Left lung (tissue), 10 donors: Measurements from ENCODE around the gene EVA1A. TPM values are rescaled to one million over a fixed set of nuclear protein-coding genes. Genes with fewer than 3 reads are reported as not detected.
A peak's percentile ranks its signal among the peaks of the same experiment; 100 is the strongest.

Source experiments
- ATAC-seq: fragments of 200-7000 bp; cut with Tn5 transposase; one replicate; pipeline ENCODE4 v1.9.1; 2020; ENCODE audit warnings: moderate library complexity
- DNase-seq, 4 donors: peaks; one replicate each; pipeline ENCODE4 v3.0.0-alpha.2; 2013 to 2020
- H3K27ac ChIP-seq, 2 donors: fragments of 200-600 bp; sonication (generic) in 1 of 2; one replicate each; pipeline versions ENCODE4 v1.5.0 to v1.8.0; 2020 to 2021
- H3K27me3 ChIP-seq, 2 donors: fragments of 200-600 bp; sonication (generic) in 1 of 2; one replicate each; pipeline versions ENCODE4 v1.5.0 to v1.8.0; 2020 to 2021
- H3K36me3 ChIP-seq, 2 donors: fragments of 200-600 bp; sonication (generic) in 1 of 2; one replicate each; pipeline versions ENCODE4 v1.5.0 to v1.8.0; 2020 to 2021
- H3K4me1 ChIP-seq, 2 donors: fragments of 200-600 bp; one replicate each; pipeline ENCODE4 v1.8.0; 2021
- H3K4me3 ChIP-seq, 2 donors: fragments of 200-600 bp; sonication (generic) in 1 of 2; one replicate each; pipeline versions ENCODE4 v1.5.0 to v1.8.0; 2020 to 2021; ENCODE audit warnings: mild to moderate bottlenecking in 1 of 2
- H3K9me3 ChIP-seq, 2 donors: fragments of 200-600 bp; sonication (generic) in 1 of 2; one replicate each; pipeline versions ENCODE4 v1.5.0 to v1.8.0; 2020 to 2021
- intact Hi-C, 2 donors: fragments of 100-400 bp; cut with DNase I; formaldehyde crosslinking; loops; one replicate each; pipeline versions ENCODE4 v1.11.2 to v1.14.2; 2022
- polyA plus RNA-seq, 6 donors: library from polyadenylated mRNA; unstranded; fragments of 120-200 nt; gene quantifications; one replicate each; pipeline ENCODE4 v1.2.1, GENCODE V29; 2013; ENCODE audit not compliant: insufficient read length in 6 of 6
- total RNA-seq, 2 donors: library from RNA; stranded (reverse); fragmentation: NEBNext Ultra II Directional; extraction: Animal tissue kit (Norgen Biotek cat#: 25700); gene quantifications; one replicate each; pipeline ENCODE4 v1.2.1, GENCODE V29; 2021
- TF ChIP-seq, protein P1 (sequence below), 2 donors: fragments of 200-600 bp; sonication (generic) in 1 of 2; IDR thresholded peaks; one replicate each; pipeline versions ENCODE4 v1.5.0 to v1.8.0; 2021; ENCODE audit warnings: antibody characterized with exemption in 2 of 2
- donor health status: DM: no; HTN: yes; CAD: no.
- donor health status: DM: no; HTN: no; CAD: no.

EVA1A gene
- total and polyA plus RNA-seq, 8 donors: 23.2 to 54.7 (median 34.2) TPM

DNA sequence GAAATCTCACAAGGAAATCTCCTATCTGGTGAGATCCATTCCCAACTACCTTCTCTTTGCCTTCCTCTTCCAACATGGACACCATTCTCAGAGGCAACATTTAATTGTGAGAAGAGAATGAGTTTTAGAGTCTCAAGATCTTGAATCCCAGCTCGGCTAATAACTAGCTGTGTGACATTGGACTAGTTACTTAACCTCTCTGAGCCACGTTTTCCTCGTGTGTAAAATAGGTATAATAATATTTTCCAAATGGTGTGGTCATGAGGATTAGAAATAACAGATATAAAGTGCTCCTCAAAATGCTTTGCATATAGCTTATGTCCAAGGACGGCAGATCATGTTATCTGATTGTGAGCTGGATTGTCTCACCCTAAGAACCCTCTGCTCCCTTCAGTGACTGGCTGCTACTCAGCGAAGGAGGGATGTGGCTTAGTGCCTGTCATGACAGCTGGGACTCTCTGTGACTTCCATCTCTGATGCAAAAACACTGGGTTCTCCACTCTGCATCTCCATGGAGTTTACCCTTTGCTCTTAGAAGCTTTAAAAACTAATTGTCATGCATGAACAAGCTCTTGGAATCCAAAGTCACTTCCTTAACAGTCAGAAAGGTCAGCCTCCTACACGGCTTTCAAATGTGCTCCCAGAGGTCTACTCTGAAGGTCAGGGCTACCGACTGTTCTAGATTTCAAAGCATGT, 47.4 kb upstream of the EVA1A start:
- Histone ChIP-seq H3K4me3 (no peak overlapping the region), H3K27ac (no peak overlapping the region), H3K36me3 (no peaks in the 10 kb centered on the region), H3K9me3 (no peaks in the 10 kb centered on the region), H3K4me1 (no peaks in the 10 kb centered on the region), H3K27me3 (peaks cover 0 to 59% of the 10 kb centered on the region in 2 donors)
- TF ChIP-seq, protein P1, sequence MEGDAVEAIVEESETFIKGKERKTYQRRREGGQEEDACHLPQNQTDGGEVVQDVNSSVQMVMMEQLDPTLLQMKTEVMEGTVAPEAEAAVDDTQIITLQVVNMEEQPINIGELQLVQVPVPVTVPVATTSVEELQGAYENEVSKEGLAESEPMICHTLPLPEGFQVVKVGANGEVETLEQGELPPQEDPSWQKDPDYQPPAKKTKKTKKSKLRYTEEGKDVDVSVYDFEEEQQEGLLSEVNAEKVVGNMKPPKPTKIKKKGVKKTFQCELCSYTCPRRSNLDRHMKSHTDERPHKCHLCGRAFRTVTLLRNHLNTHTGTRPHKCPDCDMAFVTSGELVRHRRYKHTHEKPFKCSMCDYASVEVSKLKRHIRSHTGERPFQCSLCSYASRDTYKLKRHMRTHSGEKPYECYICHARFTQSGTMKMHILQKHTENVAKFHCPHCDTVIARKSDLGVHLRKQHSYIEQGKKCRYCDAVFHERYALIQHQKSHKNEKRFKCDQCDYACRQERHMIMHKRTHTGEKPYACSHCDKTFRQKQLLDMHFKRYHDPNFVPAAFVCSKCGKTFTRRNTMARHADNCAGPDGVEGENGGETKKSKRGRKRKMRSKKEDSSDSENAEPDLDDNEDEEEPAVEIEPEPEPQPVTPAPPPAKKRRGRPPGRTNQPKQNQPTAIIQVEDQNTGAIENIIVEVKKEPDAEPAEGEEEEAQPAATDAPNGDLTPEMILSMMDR (IDR thresholded peaks at IDR 0.05): no peak
- intact Hi-C loops: no loop called here
- peak; percentile 7 for ATAC-seq
- no peak for DNase-seq

DNA sequence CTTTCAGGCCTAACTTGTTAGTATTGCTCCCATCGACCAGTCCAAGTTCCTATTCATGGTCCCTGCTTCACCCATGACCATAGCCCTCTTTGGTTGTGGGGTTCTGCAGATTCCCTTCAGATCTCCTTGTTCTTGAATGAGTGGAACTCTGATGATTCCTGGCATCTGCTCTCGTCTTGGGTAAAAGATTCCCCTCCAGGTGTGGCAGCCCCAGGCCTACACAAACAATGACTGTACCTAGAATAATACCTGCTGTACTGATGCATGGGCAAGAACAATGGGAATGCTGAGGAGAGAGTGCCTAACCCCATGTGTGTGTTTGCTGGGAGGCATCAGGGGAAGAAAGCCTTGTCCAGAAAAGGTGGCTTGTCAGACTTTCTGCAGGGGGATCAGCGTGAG, 46.7 kb upstream of the EVA1A start:
- no peaks in the 10 kb centered on the region for H3K36me3 ChIP-seq
- no peaks in the 10 kb centered on the region for H3K9me3 ChIP-seq
- H3K4me3 ChIP-seq: no peak overlapping the region
- no peak for DNase-seq
- H3K4me1 ChIP-seq: no peaks in the 10 kb centered on the region
- ATAC-seq: no peak
- TF ChIP-seq, protein P1 (IDR thresholded peaks at IDR 0.05): no peak
- H3K27ac ChIP-seq: no peak overlapping the region
- H3K27me3 ChIP-seq: peaks cover 0 to 59% of the 10 kb centered on the region in 2 donors
- intact Hi-C loops: no loop called here

DNA sequence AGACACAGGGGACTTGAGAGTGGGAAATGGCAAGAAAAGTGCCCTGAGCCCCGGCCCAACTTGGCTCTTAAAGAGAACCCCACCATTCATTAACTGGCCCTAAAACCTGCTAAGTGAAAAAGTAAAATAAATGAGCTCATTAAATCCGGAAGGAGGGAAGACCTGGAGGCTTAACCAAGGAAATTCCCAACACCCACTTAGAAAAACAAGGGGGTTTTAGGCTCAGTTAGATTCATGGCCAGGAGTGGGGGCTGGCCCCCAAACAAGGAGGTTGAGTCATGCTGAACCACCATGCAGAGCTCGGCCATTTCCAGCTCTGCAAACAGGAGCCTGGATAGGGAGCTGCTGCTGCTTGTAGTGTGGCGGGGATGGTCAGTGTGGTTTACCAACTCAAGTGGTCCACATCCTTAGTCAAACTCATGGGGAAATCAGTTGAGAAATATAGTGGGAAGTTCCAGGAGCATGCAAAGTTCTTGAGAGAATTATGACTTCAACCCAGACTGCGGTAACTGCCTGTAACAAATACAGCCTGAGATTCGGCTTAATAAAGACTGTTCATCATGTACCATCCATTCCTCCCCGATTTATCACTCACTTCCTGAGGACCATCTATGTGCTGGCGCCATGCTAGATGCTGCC, 46.1 kb upstream of the EVA1A start:
- H3K27me3 ChIP-seq: peaks cover 0 to 59% of the 10 kb centered on the region in 2 donors
- ATAC-seq (peak; percentile 15), DNase-seq (peak in 1 of 4 donors; percentile 40)
- no peaks in the 10 kb centered on the region for H3K9me3 ChIP-seq
- TF ChIP-seq, protein P1 (IDR thresholded peaks at IDR 0.05): no peak
- no peaks in the 10 kb centered on the region for H3K36me3 ChIP-seq
- peak overlapping the region; percentile 54 to 57 for H3K27ac ChIP-seq
- no peak overlapping the region for H3K4me3 ChIP-seq
- intact Hi-C loops: no loop called here
- no peaks in the 10 kb centered on the region for H3K4me1 ChIP-seq

DNA sequence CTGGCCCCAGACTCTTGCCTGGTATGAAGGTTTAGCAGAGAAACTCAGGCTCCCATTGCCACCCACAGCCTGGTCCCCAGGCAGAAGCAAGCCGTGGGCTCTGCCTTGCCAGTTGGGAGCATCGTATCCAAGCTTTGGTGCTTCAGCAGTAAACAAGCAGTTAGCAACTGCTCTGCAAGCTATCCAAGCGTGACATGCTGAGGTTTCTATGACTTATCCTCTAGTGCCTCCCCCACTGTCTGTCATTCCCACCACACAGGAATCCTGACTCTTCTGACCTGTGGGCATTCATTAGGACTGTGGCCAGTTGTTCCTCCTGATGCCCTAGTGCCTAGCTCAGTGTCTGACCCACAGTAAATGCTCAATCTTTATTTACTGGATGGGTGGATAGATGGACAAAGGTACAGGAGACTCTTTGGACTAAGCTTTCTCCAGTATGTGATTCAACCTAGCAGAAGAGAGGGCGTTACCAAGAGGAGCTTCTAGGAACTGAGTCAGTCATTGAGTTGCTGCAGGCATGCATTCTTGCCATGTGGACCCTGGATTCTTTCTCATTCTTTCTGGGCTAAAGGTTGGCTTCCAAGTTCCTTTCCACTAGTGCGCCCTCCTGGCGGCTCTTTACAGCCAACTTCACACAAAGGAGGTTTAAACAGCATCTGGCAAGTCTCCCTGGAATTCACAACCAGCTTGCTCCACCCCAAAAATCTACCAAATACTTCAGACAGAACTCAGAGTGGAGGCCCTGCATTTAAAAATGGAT, 45.2 kb upstream of the EVA1A start:
- TF ChIP-seq, protein P1 (IDR thresholded peaks at IDR 0.05): no peak
- intact Hi-C loops: no loop called here
- H3K4me1 ChIP-seq: no peaks in the 10 kb centered on the region
- no peaks in the 10 kb centered on the region for H3K36me3 ChIP-seq
- H3K27ac ChIP-seq: peak overlapping the region; percentile 28 to 54
- ATAC-seq (peak; percentile 74), DNase-seq (peak in 2 of 4 donors; percentile 44 to 58)
- no peak overlapping the region for H3K4me3 ChIP-seq
- H3K27me3 ChIP-seq: peaks cover 0 to 59% of the 10 kb centered on the region in 2 donors
- H3K9me3 ChIP-seq: no peaks in the 10 kb centered on the region

DNA sequence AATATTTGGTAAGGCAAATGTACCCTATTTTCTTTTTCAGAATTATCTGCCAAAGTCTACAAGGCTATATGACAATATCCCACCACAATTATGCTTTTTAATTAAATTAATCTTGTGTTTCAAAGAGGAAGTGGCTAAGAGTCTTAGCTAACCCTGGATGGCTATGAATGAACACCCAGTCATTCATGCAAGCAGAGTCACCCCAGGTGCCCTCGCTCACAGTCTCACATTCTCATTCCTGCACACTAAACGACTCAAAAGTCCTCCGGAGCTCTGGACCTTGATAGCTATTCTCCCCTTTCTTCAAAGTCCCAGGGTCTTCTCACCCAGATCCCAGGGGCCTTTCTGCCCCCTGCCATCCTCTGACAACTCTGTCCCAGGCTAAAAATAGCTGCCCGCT, 43.7 kb upstream of the EVA1A start:
- Histone ChIP-seq H3K36me3 (no peaks in the 10 kb centered on the region), H3K27me3 (peaks cover 0 to 45% of the 10 kb centered on the region in 2 donors), H3K4me1 (no peaks in the 10 kb centered on the region), H3K4me3 (no peak overlapping the region), H3K9me3 (no peaks in the 10 kb centered on the region), H3K27ac (no peak overlapping the region)
- ATAC-seq (no peak), DNase-seq (no peak)
- intact Hi-C loops: no loop called here
- TF ChIP-seq, protein P1 (IDR thresholded peaks at IDR 0.05): no peak
